Measurements from ENCODE around the gene NSL1.

DNA sequence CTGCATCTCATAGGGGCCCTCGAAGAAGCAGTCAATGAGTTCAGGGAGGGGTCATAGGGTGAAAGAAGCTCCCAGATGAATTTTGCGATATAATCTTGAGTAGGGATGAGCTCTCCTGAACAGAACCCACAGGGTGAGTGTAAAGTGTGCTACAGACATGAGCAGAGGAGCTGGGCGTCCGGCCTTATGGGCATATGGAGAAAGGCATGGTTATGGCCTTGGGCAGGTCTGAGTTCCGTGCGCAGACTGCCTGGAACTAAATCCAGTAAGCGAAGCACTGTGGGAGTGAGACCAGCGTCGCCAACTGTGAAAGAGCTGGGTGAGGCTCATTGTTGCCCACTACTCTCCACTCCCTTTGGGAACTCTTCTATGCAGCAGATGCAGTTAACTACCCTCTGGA, 28.7 kb downstream of the NSL1 start:
- TF ChIP-seq YY1 (IDR thresholded peaks at IDR 0.05; ENCODE audit: extremely low read depth, insufficient replicate concordance, low read depth, low read length) (no peak), EZH2 (IDR thresholded peaks at IDR 0.05) (no peak), POLR2A (IDR thresholded peaks at IDR 0.05; ENCODE audit: borderline replicate concordance, extremely low read depth, insufficient read depth, insufficient read length) (no peak), EGR1 (IDR thresholded peaks at IDR 0.05; ENCODE audit: low read depth) (no peak), EZH2phosphoT487 (IDR thresholded peaks at IDR 0.05; ENCODE audit: borderline replicate concordance) (no peak), TCF7L2 (IDR thresholded peaks at IDR 0.05; ENCODE audit: borderline replicate concordance, extremely low read depth, insufficient read depth, insufficient read length) (no peak), SP1 (IDR thresholded peaks at IDR 0.05; ENCODE audit: low read depth) (no peak)
- TF ChIP-seq, protein P1, sequence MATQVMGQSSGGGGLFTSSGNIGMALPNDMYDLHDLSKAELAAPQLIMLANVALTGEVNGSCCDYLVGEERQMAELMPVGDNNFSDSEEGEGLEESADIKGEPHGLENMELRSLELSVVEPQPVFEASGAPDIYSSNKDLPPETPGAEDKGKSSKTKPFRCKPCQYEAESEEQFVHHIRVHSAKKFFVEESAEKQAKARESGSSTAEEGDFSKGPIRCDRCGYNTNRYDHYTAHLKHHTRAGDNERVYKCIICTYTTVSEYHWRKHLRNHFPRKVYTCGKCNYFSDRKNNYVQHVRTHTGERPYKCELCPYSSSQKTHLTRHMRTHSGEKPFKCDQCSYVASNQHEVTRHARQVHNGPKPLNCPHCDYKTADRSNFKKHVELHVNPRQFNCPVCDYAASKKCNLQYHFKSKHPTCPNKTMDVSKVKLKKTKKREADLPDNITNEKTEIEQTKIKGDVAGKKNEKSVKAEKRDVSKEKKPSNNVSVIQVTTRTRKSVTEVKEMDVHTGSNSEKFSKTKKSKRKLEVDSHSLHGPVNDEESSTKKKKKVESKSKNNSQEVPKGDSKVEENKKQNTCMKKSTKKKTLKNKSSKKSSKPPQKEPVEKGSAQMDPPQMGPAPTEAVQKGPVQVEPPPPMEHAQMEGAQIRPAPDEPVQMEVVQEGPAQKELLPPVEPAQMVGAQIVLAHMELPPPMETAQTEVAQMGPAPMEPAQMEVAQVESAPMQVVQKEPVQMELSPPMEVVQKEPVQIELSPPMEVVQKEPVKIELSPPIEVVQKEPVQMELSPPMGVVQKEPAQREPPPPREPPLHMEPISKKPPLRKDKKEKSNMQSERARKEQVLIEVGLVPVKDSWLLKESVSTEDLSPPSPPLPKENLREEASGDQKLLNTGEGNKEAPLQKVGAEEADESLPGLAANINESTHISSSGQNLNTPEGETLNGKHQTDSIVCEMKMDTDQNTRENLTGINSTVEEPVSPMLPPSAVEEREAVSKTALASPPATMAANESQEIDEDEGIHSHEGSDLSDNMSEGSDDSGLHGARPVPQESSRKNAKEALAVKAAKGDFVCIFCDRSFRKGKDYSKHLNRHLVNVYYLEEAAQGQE (IDR thresholded peaks at IDR 0.05; ENCODE audit: low read depth): no peak
- TF ChIP-seq, protein P2, sequence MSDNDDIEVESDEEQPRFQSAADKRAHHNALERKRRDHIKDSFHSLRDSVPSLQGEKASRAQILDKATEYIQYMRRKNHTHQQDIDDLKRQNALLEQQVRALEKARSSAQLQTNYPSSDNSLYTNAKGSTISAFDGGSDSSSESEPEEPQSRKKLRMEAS (IDR thresholded peaks at IDR 0.05): no peak
- TF ChIP-seq, protein P3, sequence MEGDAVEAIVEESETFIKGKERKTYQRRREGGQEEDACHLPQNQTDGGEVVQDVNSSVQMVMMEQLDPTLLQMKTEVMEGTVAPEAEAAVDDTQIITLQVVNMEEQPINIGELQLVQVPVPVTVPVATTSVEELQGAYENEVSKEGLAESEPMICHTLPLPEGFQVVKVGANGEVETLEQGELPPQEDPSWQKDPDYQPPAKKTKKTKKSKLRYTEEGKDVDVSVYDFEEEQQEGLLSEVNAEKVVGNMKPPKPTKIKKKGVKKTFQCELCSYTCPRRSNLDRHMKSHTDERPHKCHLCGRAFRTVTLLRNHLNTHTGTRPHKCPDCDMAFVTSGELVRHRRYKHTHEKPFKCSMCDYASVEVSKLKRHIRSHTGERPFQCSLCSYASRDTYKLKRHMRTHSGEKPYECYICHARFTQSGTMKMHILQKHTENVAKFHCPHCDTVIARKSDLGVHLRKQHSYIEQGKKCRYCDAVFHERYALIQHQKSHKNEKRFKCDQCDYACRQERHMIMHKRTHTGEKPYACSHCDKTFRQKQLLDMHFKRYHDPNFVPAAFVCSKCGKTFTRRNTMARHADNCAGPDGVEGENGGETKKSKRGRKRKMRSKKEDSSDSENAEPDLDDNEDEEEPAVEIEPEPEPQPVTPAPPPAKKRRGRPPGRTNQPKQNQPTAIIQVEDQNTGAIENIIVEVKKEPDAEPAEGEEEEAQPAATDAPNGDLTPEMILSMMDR (IDR thresholded peaks at IDR 0.05 in 2 of 3, conservative IDR thresholded peaks at IDR 0.05 in 1 of 3; ENCODE audit: borderline replicate concordance in 1 of 3, insufficient read depth in 1 of 3, low read depth in 2 of 3, low read length in 2 of 3): no peak
